ENCODE results near the gene FLT3LG. TPM values are rescaled to one million over a fixed set of nuclear protein-coding genes. Genes with fewer than 3 reads are reported as not detected.

Gene FLT3LG
- total and polyA plus RNA-seq, 2 of the 8 experiments (the other 6 are each of a cell fraction or from before 2014, with no cell fraction given) = 1.6 to 3.2 TPM

GRCh38 chr19:49441210-49441959 is 32.6 kb upstream of the FLT3LG start, which contains the start of gene SLC17A7 (continued):
- TF ChIP-seq ASH2L (IDR thresholded peaks at IDR 0.05; ENCODE audit: low read length) = no peak
- TF ChIP-seq SP1 (IDR thresholded peaks at IDR 0.05; ENCODE audit: low read depth, low read length) = 0 out of 2 replicates have a peak, but pooled peaks have one; percentile 35
- TF ChIP-seq KDM1A (IDR thresholded peaks at IDR 0.05; ENCODE audit: borderline replicate concordance, low read length) = no peak
- no peak for TF ChIP-seq POLR2AphosphoS5 (IDR thresholded peaks at IDR 0.05; ENCODE audit: low read depth, low read length)
- TF ChIP-seq POU5F1 (IDR thresholded peaks at IDR 0.05; ENCODE audit: low read depth, low read length) = no peak
- no peak for TF ChIP-seq HDAC6 (IDR thresholded peaks at IDR 0.05; ENCODE audit: low read depth, low read length)
- no peak for TF ChIP-seq BCL11A (IDR thresholded peaks at IDR 0.05; ENCODE audit: low read depth in 2 of 2, low read length in 2 of 2)
- no peak for TF ChIP-seq BACH1 (IDR thresholded peaks at IDR 0.05; ENCODE audit: low read length)
- TF ChIP-seq RBBP5 (IDR thresholded peaks at IDR 0.05; ENCODE audit: borderline replicate concordance, low read depth, low read length) = no peak
- no peak for TF ChIP-seq SP4 (IDR thresholded peaks at IDR 0.05; ENCODE audit: low read length)
- no peak for TF ChIP-seq CHD1 (IDR thresholded peaks at IDR 0.05; ENCODE audit: low read depth, low read length)
- TF ChIP-seq JUND (IDR thresholded peaks at IDR 0.05; ENCODE audit: low read length) = no peak
- no peak for TF ChIP-seq HDAC2 (IDR thresholded peaks at IDR 0.05; ENCODE audit: borderline replicate concordance in 1 of 2, low read depth in 2 of 2, low read length in 2 of 2)
- TF ChIP-seq GABPA (IDR thresholded peaks at IDR 0.05; ENCODE audit: borderline replicate concordance, insufficient read depth, low read length) = no peak

All from H1 (cell line).